ENCODE measurements around the gene RRAS2.
"Not testable (repeated sequence)": the region's sequence is repeated elsewhere in the genome, so short reads cannot be mapped to it uniquely, and the experiment has no call there.

The RRAS2 gene

GRCh38 chr11:14299921-14300320, 59.1 kb downstream of the RRAS2 start:
- H3K9ac ChIP-seq (ENCODE audit: low read depth in 1 of 2, low read length in 2 of 2) = no peak overlapping the region
- no peak overlapping the region for H3K27ac ChIP-seq (ENCODE audit: low read depth in 2 of 2, low read length in 2 of 2)
- no peaks in the 10 kb centered on the region for H3K9me3 ChIP-seq (ENCODE audit: control insufficient read depth in 2 of 2, low read length in 2 of 2)
- H3K4me3 ChIP-seq (ENCODE audit: low read length in 2 of 2) = no peak overlapping the region
- no peaks in the 10 kb centered on the region for H3K36me3 ChIP-seq (ENCODE audit: control insufficient read depth in 2 of 2, insufficient read depth in 2 of 2, low read length in 2 of 2)
- no peaks in the 10 kb centered on the region for H3K27me3 ChIP-seq (ENCODE audit: control insufficient read depth in 2 of 2, insufficient read depth in 2 of 2, low read length in 2 of 2)
- no peaks in the 10 kb centered on the region for H3K4me1 ChIP-seq (ENCODE audit: control insufficient read depth in 2 of 2, insufficient read depth in 2 of 2, low read length in 2 of 2)

- Histone ChIP-seq H3K4me1 (ENCODE audit: control insufficient read depth in 2 of 2, insufficient read depth in 2 of 2, low read length in 2 of 2) (no peaks in the 10 kb centered on the region), H3K27me3 (ENCODE audit: control insufficient read depth in 2 of 2, insufficient read depth in 2 of 2, low read length in 2 of 2) (no peaks in the 10 kb centered on the region), H3K4me3 (ENCODE audit: low read length in 2 of 2) (no peak overlapping the region), H3K9me3 (ENCODE audit: control insufficient read depth in 2 of 2, low read length in 2 of 2) (no peaks in the 10 kb centered on the region), H3K36me3 (ENCODE audit: control insufficient read depth in 2 of 2, insufficient read depth in 2 of 2, low read length in 2 of 2) (peaks cover 5 to 6% of the 10 kb centered on the region in 2 donors), H3K27ac (ENCODE audit: low read depth in 2 of 2, low read length in 2 of 2) (no peak overlapping the region), H3K9ac (ENCODE audit: low read depth in 1 of 2, low read length in 2 of 2) (no peak overlapping the region)
Measured at GRCh38 chr11:14290422-14290821, 68.6 kb downstream of the RRAS2 start.

GRCh38 chr11:14288189-14288935, 70.6 kb downstream of the RRAS2 start:
- Histone ChIP-seq H3K27ac (ENCODE audit: low read depth in 2 of 2, low read length in 2 of 2) (no peak overlapping the region), H3K36me3 (ENCODE audit: control insufficient read depth in 2 of 2, insufficient read depth in 2 of 2, low read length in 2 of 2) (peaks cover 5 to 10% of the 10 kb centered on the region in 2 donors), H3K9ac (ENCODE audit: low read depth in 1 of 2, low read length in 2 of 2) (no peak overlapping the region), H3K4me1 (ENCODE audit: control insufficient read depth in 2 of 2, insufficient read depth in 2 of 2, low read length in 2 of 2) (no peaks in the 10 kb centered on the region), H3K9me3 (ENCODE audit: control insufficient read depth in 2 of 2, low read length in 2 of 2) (no peaks in the 10 kb centered on the region), H3K27me3 (ENCODE audit: control insufficient read depth in 2 of 2, insufficient read depth in 2 of 2, low read length in 2 of 2) (no peaks in the 10 kb centered on the region), H3K4me3 (ENCODE audit: low read length in 2 of 2) (no peak overlapping the region)

DNA sequence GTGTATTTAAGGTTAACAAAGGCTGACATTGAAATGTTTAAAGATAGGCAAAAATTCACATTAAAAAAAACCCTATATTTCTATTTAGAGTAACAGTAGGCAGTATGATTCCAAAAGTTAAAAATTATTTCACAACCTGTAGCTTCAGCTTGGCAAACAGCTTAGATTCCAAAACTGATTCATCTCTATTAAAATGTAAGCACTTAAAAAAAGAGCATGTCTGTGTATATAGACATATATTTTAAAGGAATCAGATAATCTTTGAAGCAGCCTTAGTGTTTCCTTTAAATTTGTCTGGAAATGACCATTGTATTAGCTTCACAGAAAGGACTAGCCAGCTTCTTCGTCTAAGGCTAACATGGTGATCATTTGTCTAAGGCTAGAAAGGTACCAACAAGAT, 80.1 kb downstream of the RRAS2 start:
- not testable (repeated sequence) for H3K36me3 ChIP-seq (ENCODE audit: control insufficient read depth in 2 of 2, insufficient read depth in 2 of 2, low read length in 2 of 2); H3K4me3 ChIP-seq (ENCODE audit: low read length in 2 of 2); H3K4me1 ChIP-seq (ENCODE audit: control insufficient read depth in 2 of 2, insufficient read depth in 2 of 2, low read length in 2 of 2); H3K27ac ChIP-seq (ENCODE audit: low read depth in 2 of 2, low read length in 2 of 2); H3K9ac ChIP-seq (ENCODE audit: low read depth in 1 of 2, low read length in 2 of 2); H3K9me3 ChIP-seq (ENCODE audit: control insufficient read depth in 2 of 2, low read length in 2 of 2); H3K27me3 ChIP-seq (ENCODE audit: control insufficient read depth in 2 of 2, insufficient read depth in 2 of 2, low read length in 2 of 2)

- Histone ChIP-seq H3K4me1 (ENCODE audit: control insufficient read depth in 2 of 2, insufficient read depth in 2 of 2, low read length in 2 of 2) (no peaks in the 10 kb centered on the region), H3K9ac (ENCODE audit: low read depth in 1 of 2, low read length in 2 of 2) (no peak overlapping the region), H3K27ac (ENCODE audit: low read depth in 2 of 2, low read length in 2 of 2) (no peak overlapping the region), H3K27me3 (ENCODE audit: control insufficient read depth in 2 of 2, insufficient read depth in 2 of 2, low read length in 2 of 2) (no peaks in the 10 kb centered on the region), H3K4me3 (ENCODE audit: low read length in 2 of 2) (no peak overlapping the region), H3K9me3 (ENCODE audit: control insufficient read depth in 2 of 2, low read length in 2 of 2) (no peaks in the 10 kb centered on the region), H3K36me3 (ENCODE audit: control insufficient read depth in 2 of 2, insufficient read depth in 2 of 2, low read length in 2 of 2) (no peaks in the 10 kb centered on the region)
Measured at GRCh38 chr11:14275076-14275475, 83.9 kb downstream of the RRAS2 start.

- H3K9me3 ChIP-seq (ENCODE audit: control insufficient read depth in 2 of 2, low read length in 2 of 2) = no peaks in the 10 kb centered on the region
- H3K27me3 ChIP-seq (ENCODE audit: control insufficient read depth in 2 of 2, insufficient read depth in 2 of 2, low read length in 2 of 2) = no peaks in the 10 kb centered on the region
- H3K9ac ChIP-seq (ENCODE audit: low read depth in 1 of 2, low read length in 2 of 2) = no peak overlapping the region
- H3K36me3 ChIP-seq (ENCODE audit: control insufficient read depth in 2 of 2, insufficient read depth in 2 of 2, low read length in 2 of 2) = no peaks in the 10 kb centered on the region
- H3K4me1 ChIP-seq (ENCODE audit: control insufficient read depth in 2 of 2, insufficient read depth in 2 of 2, low read length in 2 of 2) = no peaks in the 10 kb centered on the region
- no peak overlapping the region for H3K27ac ChIP-seq (ENCODE audit: low read depth in 2 of 2, low read length in 2 of 2)
- H3K4me3 ChIP-seq (ENCODE audit: low read length in 2 of 2) = no peak overlapping the region
Measured at GRCh38 chr11:14273895-14274294, 85.1 kb downstream of the RRAS2 start.

- Histone ChIP-seq H3K36me3 (ENCODE audit: control insufficient read depth in 2 of 2, insufficient read depth in 2 of 2, low read length in 2 of 2) (peaks cover 2 to 12% of the 10 kb centered on the region in 2 donors), H3K27ac (ENCODE audit: low read depth in 2 of 2, low read length in 2 of 2) (no peak overlapping the region), H3K27me3 (ENCODE audit: control insufficient read depth in 2 of 2, insufficient read depth in 2 of 2, low read length in 2 of 2) (no peaks in the 10 kb centered on the region), H3K9me3 (ENCODE audit: control insufficient read depth in 2 of 2, low read length in 2 of 2) (no peaks in the 10 kb centered on the region), H3K4me3 (ENCODE audit: low read length in 2 of 2) (no peak overlapping the region), H3K4me1 (ENCODE audit: control insufficient read depth in 2 of 2, insufficient read depth in 2 of 2, low read length in 2 of 2) (no peaks in the 10 kb centered on the region), H3K9ac (ENCODE audit: low read depth in 1 of 2, low read length in 2 of 2) (no peak overlapping the region)
Measured at GRCh38 chr11:14270690-14271542, 88.1 kb downstream of the RRAS2 start.

DNA sequence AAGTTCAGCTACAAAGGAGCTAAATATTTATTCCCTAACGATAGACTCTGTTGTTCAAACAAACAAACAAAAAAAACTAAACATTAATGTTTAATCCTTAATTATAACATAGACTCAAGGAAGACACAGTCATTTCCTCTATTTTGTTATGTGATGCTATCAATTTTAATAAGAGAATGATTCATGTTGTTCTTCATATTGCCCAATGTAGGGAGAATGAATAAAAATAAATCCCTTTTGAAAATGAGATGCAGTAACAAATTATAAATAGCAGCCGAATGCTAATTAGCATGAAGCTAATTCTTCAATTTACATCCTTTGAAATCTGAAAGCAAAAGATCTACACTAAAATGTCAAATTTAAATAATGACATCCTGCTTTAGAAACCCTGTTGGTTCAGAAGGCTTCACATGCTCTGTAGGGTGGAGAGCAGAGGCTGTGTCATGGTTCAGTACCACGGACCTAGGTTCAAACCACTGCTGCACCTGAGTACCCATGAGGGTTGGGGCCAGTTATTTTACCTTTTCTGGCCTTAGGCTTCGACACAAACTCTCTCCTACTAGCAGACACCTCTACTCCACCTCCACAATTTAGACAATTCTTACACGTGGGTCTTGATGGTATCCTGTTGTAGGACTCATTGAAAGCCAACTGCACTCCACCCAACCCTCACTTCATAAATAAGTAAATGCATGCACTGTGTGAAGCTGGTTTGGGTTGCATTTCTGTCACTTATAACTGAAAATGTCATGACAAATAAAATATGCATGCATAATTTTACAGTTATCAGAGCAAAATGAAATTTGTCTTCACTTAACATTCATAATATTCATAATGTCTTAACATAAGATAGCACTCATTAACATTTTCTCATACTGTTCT, 89.0 kb downstream of the RRAS2 start:
- Histone ChIP-seq H3K4me3 (ENCODE audit: low read length in 2 of 2) (no peak overlapping the region), H3K9ac (ENCODE audit: low read depth in 1 of 2, low read length in 2 of 2) (no peak overlapping the region), H3K27ac (ENCODE audit: low read depth in 2 of 2, low read length in 2 of 2) (no peak overlapping the region), H3K9me3 (ENCODE audit: control insufficient read depth in 2 of 2, low read length in 2 of 2) (no peaks in the 10 kb centered on the region), H3K27me3 (ENCODE audit: control insufficient read depth in 2 of 2, insufficient read depth in 2 of 2, low read length in 2 of 2) (no peaks in the 10 kb centered on the region), H3K4me1 (ENCODE audit: control insufficient read depth in 2 of 2, insufficient read depth in 2 of 2, low read length in 2 of 2) (no peaks in the 10 kb centered on the region), H3K36me3 (ENCODE audit: control insufficient read depth in 2 of 2, insufficient read depth in 2 of 2, low read length in 2 of 2) (peaks cover 12 to 22% of the 10 kb centered on the region in 2 donors)

DNA sequence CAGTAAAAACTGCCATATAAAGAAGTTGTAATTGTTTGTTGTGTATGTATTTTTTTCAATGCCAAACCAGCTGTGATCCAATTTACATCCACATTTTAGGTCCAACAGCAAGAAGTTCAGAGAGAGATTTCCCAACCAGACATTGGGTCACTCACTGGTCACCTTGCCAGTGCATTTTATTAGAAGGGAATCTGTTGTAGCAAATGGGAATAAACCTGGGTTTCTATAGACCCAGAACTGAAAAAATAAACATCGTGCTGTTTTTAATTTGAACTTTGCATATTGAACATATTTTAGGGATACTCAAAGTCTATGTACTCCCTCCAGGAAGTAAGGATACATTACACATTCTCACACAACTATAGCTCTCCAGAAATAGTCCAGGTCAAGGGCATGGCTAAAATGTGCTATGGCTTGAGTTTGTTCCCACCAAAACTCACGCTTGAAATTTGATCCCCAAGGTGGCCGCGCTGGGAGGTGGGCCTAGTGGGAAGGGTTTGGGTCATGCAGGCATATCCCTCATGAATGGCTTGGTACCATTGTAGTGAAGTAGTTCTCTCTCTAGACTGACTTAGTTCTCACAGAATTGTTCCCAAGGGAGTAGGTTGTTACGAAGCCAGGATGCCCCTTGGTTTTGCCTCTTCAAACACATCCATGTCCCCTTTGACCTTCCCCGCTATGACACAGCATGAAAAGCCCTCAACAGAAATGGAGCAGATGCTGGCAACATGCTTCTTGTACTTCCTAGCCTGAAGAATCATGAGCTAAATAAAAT, 90.9 kb downstream of the RRAS2 start:
- Histone ChIP-seq H3K36me3 (ENCODE audit: control insufficient read depth in 2 of 2, insufficient read depth in 2 of 2, low read length in 2 of 2) (peaks cover 12 to 28% of the 10 kb centered on the region in 2 donors), H3K9me3 (ENCODE audit: control insufficient read depth in 2 of 2, low read length in 2 of 2) (no peaks in the 10 kb centered on the region), H3K27ac (ENCODE audit: low read depth in 2 of 2, low read length in 2 of 2) (no peak overlapping the region), H3K4me3 (ENCODE audit: low read length in 2 of 2) (no peak overlapping the region), H3K27me3 (ENCODE audit: control insufficient read depth in 2 of 2, insufficient read depth in 2 of 2, low read length in 2 of 2) (no peaks in the 10 kb centered on the region), H3K4me1 (ENCODE audit: control insufficient read depth in 2 of 2, insufficient read depth in 2 of 2, low read length in 2 of 2) (no peaks in the 10 kb centered on the region), H3K9ac (ENCODE audit: low read depth in 1 of 2, low read length in 2 of 2) (no peak overlapping the region)
